Adrenal gland (tissue), 12 donors: ENCODE measurements around the gene GNAT1. TPM values are rescaled to one million over a fixed set of nuclear protein-coding genes. Genes with fewer than 3 reads are reported as not detected.

Experiments used
- DNase-seq, 7 donors: peaks; one replicate each; pipeline ENCODE4 v3.0.0-alpha.2; 2019 to 2020
- H3K27ac ChIP-seq, 5 donors: fragments of 200-600 bp; sonication (generic) in 4 of 5; 1 replicate in 3 of 5; 2 replicates in 2 of 5; pipeline versions ENCODE4 v1.5.1 to v1.8.0; 2016 to 2020; ENCODE audit warnings: mild to moderate bottlenecking in 1 of 5
- H3K27me3 ChIP-seq: fragments of 200-600 bp; 2 replicates; pipeline ENCODE4 v1.8.0; 2021
- H3K36me3 ChIP-seq, 2 donors: fragments of 200-600 bp; replicated peaks in 1 of 2; 1 replicate in 1 of 2; 2 replicates in 1 of 2; pipeline versions ENCODE4 v1.5.1 to v1.8.0; 2018 to 2022
- H3K4me1 ChIP-seq, 2 donors: fragments of 200-600 bp; replicated peaks in 1 of 2; 1 replicate in 1 of 2; 2 replicates in 1 of 2; pipeline versions ENCODE4 v1.5.1 to v1.8.0; 2018 to 2021
- H3K4me3 ChIP-seq, 4 donors: fragments of 200-600 bp; sonication (generic) in 3 of 4; one replicate each; pipeline ENCODE4 v1.5.1; 2016 to 2018
- H3K9me3 ChIP-seq, 3 donors: fragments of 200-600 bp; sonication (generic) in 1 of 3; replicated peaks in 1 of 3; 1 replicate in 2 of 3; 2 replicates in 1 of 3; pipeline versions ENCODE4 v1.5.1 to v1.8.0; 2016 to 2021
- CTCF ChIP-seq, 6 experiments: fragments of 450-650 bp in 4 of 6; fragments of 200-600 bp in 2 of 6; sonication (generic) in 1 of 6; IDR thresholded peaks; 1 replicate in 5 of 6; 2 replicates in 1 of 6; pipeline versions ENCODE4 v1.5.1 to v1.8.0; 2016 to 2021; ENCODE audit warnings: antibody characterized with exemption in 6 of 6, mild to moderate bottlenecking in 2 of 6, moderate library complexity in 1 of 6
- POLR2A ChIP-seq, 2 donors: fragments of 450-650 bp; IDR thresholded peaks; one replicate each; pipeline ENCODE4 v1.6.1; 2017; ENCODE audit warnings: antibody characterized with exemption in 2 of 2, mild to moderate bottlenecking in 2 of 2, moderate library complexity in 1 of 2
- WGBS, 4 donors: extraction: QIAGEN DNeasy Blood & Tissue Kit in 2 of 4; methylation state at CpG; one replicate each; pipeline versions ENCODE4 v1.1.5 to v1.1.7; 2013 to 2017; 5-methylcytosine and 5-hydroxymethylcytosine counted together
- intact Hi-C, 2 donors: fragments of 100-400 bp; cut with DNase I; formaldehyde crosslinking; loops; one replicate each; pipeline versions ENCODE4 v1.14.1 to v1.15.0; 2022 to 2023
- polyA plus RNA-seq, 3 donors: library from polyadenylated mRNA; stranded (reverse); fragments of 200-250 nt in 2 of 3; fragments of 350-450 nt in 1 of 3; fragmentation: Illumina TruSeq in 1 of 3; extraction: RNeasy Lipid Tissue Mini Kit (QIAGEN cat#74804) in 1 of 3; gene quantifications; one replicate each; pipeline ENCODE4 v1.2.3, GENCODE V29; 2013 to 2014
- total RNA-seq, 9 donors: library from RNA; depleted of rRNA in 4 of 9; stranded (reverse); fragments of >200 nt in 4 of 9; fragments of 120-200 nt in 1 of 9; fragmentation: NEBNext Ultra II Directional in 1 of 9; extraction: Animal tissue kit (Norgen Biotek cat#: 25700) in 1 of 9; gene quantifications; one replicate each; pipeline versions ENCODE4 v1.1.0 to v1.2.4, GENCODE V29; 2013 to 2023
- donor health status: healthy with polysubstance abuse.
- donor health status: Bipolar disorder and iron deficiency.
- donor health status: DM: yes; HTN: yes; CAD: no.
- donor health status: DM: no; HTN: no; CAD: no.
- donor health status: DM: no; HTN: no; CAD: no.
- donor health status: DM: yes; HTN: yes; CAD: no.

GNAT1 gene
- total and polyA plus RNA-seq, 12 donors = not detected

GRCh38 chr3:50204804-50205412 is 13.5 kb downstream of the GNAT1 start, which contains the start of gene SLC38A3:
SLC38A3 (plus strand) TSS chr3:50205271; CDS start chr3:50214200, 8,929 bp downstream.
- intact Hi-C loops = no loop called here
- TF ChIP-seq POLR2A (IDR thresholded peaks at IDR 0.05) (no peak), CTCF (IDR thresholded peaks at IDR 0.05) (no peak)
- peak in 1 of 7 donors; percentile 19 for DNase-seq
- Histone ChIP-seq H3K4me3 (peak within 1 kb of the TSS in 1 of 4 donors; percentile 32), H3K36me3 (no peaks in the 10 kb centered on the region), H3K4me1 (peaks cover 0 to 10% of the 10 kb centered on the region in 2 donors), H3K27me3 (peaks cover 25% of the 10 kb centered on the region), H3K27ac (no peak within 1 kb of the TSS), H3K9me3 (no peaks in the 10 kb centered on the region)
- 0 to 59% (median 8%) methylated on average over 2 to 41 of the region's 41 CpGs for whole genome bisulfite sequencing, 4 donors

GRCh38 chr3:50205413-50206276 is 14.2 kb downstream of the GNAT1 start:
- WGBS, 4 donors = 0 to 13% (median 11%) methylated on average over 1 to 67 of the region's 67 CpGs
- no peak for TF ChIP-seq POLR2A (IDR thresholded peaks at IDR 0.05)
- TF ChIP-seq CTCF (IDR thresholded peaks at IDR 0.05) = no peak
- peaks cover 25% of the 10 kb centered on the region for H3K27me3 ChIP-seq
- no peaks in the 10 kb centered on the region for H3K9me3 ChIP-seq
- peak overlapping the region in 1 of 4 donors; percentile 32 for H3K4me3 ChIP-seq
- no peak for DNase-seq
- peaks cover 0 to 10% of the 10 kb centered on the region in 2 donors for H3K4me1 ChIP-seq
- H3K36me3 ChIP-seq = no peaks in the 10 kb centered on the region
- intact Hi-C loops = no loop called here
- H3K27ac ChIP-seq = no peak overlapping the region

DNA sequence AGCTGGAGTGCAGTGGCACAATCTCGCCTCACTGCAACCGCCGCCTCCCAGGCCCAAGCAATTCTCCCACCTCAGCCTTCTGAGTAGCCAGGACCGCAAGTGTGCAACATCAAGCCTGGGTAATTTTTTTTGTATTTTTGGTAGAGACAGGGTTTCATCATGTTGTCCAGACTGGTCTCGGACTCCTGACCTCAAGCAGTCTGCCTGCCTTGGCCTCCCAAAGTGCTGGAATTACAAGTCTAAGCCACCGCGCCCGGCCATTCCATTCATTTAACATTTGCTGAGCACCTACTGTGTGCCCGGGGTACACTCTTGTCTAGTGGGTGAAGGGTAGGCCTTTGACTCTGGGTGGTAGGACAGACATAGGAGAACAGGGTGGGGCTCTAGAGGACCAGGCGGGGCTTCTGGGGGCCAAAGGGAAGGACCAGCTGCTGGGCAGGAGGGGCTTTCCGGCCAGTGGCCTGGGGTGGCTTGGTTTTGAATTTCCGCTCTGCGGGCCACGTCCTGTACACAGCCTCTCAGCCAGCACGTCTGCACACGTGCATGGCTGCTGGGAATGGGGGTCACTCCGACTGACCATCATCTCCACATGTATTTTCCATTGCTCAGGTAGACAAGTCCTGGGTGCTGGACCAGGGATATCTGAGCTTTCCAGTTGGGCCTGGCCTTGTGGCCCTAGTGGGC is 16.1 kb downstream of the GNAT1 start:
- H3K9me3 ChIP-seq = no peaks in the 10 kb centered on the region
- peaks cover 0 to 10% of the 10 kb centered on the region in 2 donors for H3K4me1 ChIP-seq
- no peak overlapping the region for H3K27ac ChIP-seq
- H3K4me3 ChIP-seq = no peak overlapping the region
- no peak for DNase-seq
- peaks cover 25% of the 10 kb centered on the region for H3K27me3 ChIP-seq
- WGBS, 4 donors = 87 to 95% (median 93%) methylated on average over 10 to 17 of the region's 17 CpGs
- intact Hi-C loops = no loop called here
- H3K36me3 ChIP-seq = no peaks in the 10 kb centered on the region
- TF ChIP-seq CTCF (IDR thresholded peaks at IDR 0.05) = no peak
